ENCODE results near the gene KCNJ6.

KCNJ6 gene

DNA sequence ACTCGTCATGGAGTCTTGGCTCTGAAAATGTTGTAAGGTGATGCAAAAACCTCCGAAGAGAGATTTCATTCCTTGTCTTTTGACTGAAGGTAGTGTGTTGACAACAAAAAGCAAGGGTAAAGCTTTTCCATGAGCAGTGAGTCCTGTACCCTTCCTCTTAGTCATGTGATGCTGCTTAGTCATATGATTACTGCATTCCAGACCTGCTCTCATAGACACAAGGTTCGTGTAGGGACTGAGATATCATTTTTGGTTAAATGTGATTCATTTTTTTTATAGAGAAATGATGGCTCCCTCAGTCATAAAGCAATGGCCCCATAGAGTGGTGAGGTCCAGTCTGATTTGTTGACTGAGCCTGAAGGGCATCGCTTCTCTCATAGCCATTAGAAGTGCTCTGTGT is 9.2 kb downstream of the KCNJ6 start:
- DNase-seq (ENCODE audit: low read depth, low spot score), result no peak
- Histone ChIP-seq H3K4me3 (ENCODE audit: low read length) (no peak overlapping the region), H3K27ac (ENCODE audit: low read length) (no peak overlapping the region), H3K4me1 (ENCODE audit: control insufficient read depth, insufficient read depth, low read length) (no peaks in the 10 kb centered on the region), H3K36me3 (ENCODE audit: control insufficient read depth, insufficient read depth, low read length) (no peaks in the 10 kb centered on the region), H3K27me3 (ENCODE audit: control insufficient read depth, insufficient read depth, low read length) (no peaks in the 10 kb centered on the region), H3K9me3 (ENCODE audit: control insufficient read depth, insufficient read depth, low read length) (no peaks in the 10 kb centered on the region)
- no CpG with 5 or more reads among the region's 4 CpGs for WGBS (ENCODE audit: insufficient coverage, insufficient read length)

DNA sequence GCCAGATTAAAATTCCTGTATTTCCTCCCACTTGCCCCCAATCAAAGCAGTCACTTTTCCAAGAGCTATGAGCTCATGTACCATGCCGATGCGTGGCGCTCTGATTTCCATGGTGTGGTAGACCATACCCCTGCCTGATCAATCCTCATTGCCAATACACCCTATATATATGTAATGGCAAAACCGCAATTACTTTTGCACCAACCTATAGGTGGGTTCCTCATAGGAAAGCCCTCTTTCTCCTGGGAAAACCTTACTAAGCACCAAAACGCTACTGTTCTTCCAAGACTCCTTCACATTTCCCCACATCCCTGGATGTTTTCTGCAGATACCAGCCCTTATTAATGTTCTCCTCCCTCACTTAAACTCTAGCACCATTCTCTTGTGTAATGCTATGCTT is 11.0 kb downstream of the KCNJ6 start:
- H3K4me3 ChIP-seq (ENCODE audit: low read length), result no peak overlapping the region
- no CpG with 5 or more reads among the region's 5 CpGs for WGBS (ENCODE audit: insufficient coverage, insufficient read length)
- no peak for DNase-seq (ENCODE audit: low read depth, low spot score)
- H3K36me3 ChIP-seq (ENCODE audit: control insufficient read depth, insufficient read depth, low read length), result no peaks in the 10 kb centered on the region
- H3K27me3 ChIP-seq (ENCODE audit: control insufficient read depth, insufficient read depth, low read length), result no peaks in the 10 kb centered on the region
- no peaks in the 10 kb centered on the region for H3K9me3 ChIP-seq (ENCODE audit: control insufficient read depth, insufficient read depth, low read length)
- H3K4me1 ChIP-seq (ENCODE audit: control insufficient read depth, insufficient read depth, low read length), result no peaks in the 10 kb centered on the region
- H3K27ac ChIP-seq (ENCODE audit: low read length), result no peak overlapping the region

DNA sequence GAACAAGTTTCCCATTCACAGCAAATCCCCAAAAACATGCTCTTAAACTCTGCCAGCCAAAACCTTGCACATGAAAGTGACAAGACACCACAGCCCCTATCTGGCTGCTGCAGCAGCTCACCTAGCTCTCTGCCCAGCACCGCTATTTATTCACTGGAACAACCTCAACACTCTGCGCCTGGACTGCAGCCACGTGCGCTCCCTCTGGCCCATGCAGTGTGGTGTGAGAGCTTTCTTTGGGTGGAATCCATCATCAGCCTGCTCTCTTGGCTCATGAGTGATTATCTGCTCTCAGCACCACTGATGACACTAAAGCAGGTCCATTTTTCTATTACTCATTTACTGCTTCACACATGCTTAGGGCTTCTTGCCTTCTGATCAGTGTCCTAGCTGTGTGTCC is 11.4 kb downstream of the KCNJ6 start:
- DNase-seq (ENCODE audit: low read depth, low spot score), result no peak
- WGBS (ENCODE audit: insufficient coverage, insufficient read length), result no CpG with 5 or more reads among the region's 4 CpGs
- no peak overlapping the region for H3K27ac ChIP-seq (ENCODE audit: low read length)
- no peak overlapping the region for H3K4me3 ChIP-seq (ENCODE audit: low read length)
- no peaks in the 10 kb centered on the region for H3K27me3 ChIP-seq (ENCODE audit: control insufficient read depth, insufficient read depth, low read length)
- H3K9me3 ChIP-seq (ENCODE audit: control insufficient read depth, insufficient read depth, low read length), result no peaks in the 10 kb centered on the region
- H3K36me3 ChIP-seq (ENCODE audit: control insufficient read depth, insufficient read depth, low read length), result no peaks in the 10 kb centered on the region
- H3K4me1 ChIP-seq (ENCODE audit: control insufficient read depth, insufficient read depth, low read length), result no peaks in the 10 kb centered on the region

DNA sequence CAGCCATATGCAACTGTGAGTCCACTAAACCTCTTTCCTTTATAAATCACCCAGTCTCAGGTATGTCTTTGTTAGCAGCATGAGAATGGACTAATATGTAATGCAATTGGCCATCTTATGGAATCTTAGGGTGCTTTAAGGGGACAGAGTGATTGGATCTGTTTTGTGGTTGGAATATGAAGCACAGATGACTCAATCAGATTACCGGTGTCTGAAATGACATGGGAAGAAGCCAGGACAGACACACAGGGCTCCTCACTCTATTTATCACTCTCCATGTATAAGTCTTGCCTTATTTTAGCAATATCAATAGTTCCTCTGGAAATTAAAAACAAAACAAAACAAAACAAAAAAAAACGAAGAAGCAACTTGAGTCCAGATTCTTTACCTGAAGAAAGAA is 12.9 kb downstream of the KCNJ6 start:
- no peak overlapping the region for H3K27ac ChIP-seq (ENCODE audit: low read length)
- H3K9me3 ChIP-seq (ENCODE audit: control insufficient read depth, insufficient read depth, low read length), result no peaks in the 10 kb centered on the region
- DNase-seq (ENCODE audit: low read depth, low spot score), result no peak
- no peaks in the 10 kb centered on the region for H3K27me3 ChIP-seq (ENCODE audit: control insufficient read depth, insufficient read depth, low read length)
- no peaks in the 10 kb centered on the region for H3K36me3 ChIP-seq (ENCODE audit: control insufficient read depth, insufficient read depth, low read length)
- H3K4me1 ChIP-seq (ENCODE audit: control insufficient read depth, insufficient read depth, low read length), result no peaks in the 10 kb centered on the region
- no CpG with 5 or more reads among the region's 2 CpGs for WGBS (ENCODE audit: insufficient coverage, insufficient read length)
- H3K4me3 ChIP-seq (ENCODE audit: low read length), result no peak overlapping the region

DNA sequence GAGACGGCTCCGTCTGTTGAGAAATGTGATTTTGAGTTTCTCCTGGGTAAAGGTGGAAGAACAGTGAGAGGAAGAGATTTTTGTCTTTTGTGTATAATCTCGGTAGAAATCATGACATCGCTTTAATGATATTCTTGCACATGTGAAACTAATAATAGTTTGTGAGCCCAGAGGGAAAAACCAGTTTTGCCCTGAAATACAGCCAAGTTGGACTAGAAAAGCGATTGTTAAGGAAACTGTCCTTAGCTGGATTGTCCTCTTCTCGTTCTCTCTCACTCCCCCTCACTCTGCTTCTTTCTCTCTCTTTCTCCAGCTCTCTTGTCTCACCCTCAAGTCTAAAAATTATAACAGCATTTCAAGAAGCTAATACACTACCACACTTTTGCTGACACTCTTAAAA is 17.1 kb downstream of the KCNJ6 start:
- H3K4me3 ChIP-seq (ENCODE audit: low read length), result no peak overlapping the region
- no peaks in the 10 kb centered on the region for H3K9me3 ChIP-seq (ENCODE audit: control insufficient read depth, insufficient read depth, low read length)
- H3K27ac ChIP-seq (ENCODE audit: low read length), result no peak overlapping the region
- H3K36me3 ChIP-seq (ENCODE audit: control insufficient read depth, insufficient read depth, low read length), result no peaks in the 10 kb centered on the region
- H3K27me3 ChIP-seq (ENCODE audit: control insufficient read depth, insufficient read depth, low read length), result no peaks in the 10 kb centered on the region
- H3K4me1 ChIP-seq (ENCODE audit: control insufficient read depth, insufficient read depth, low read length), result no peaks in the 10 kb centered on the region
- no peak for DNase-seq (ENCODE audit: low read depth, low spot score)
- WGBS (ENCODE audit: insufficient coverage, insufficient read length), result no CpG with 5 or more reads among the region's 6 CpGs

DNA sequence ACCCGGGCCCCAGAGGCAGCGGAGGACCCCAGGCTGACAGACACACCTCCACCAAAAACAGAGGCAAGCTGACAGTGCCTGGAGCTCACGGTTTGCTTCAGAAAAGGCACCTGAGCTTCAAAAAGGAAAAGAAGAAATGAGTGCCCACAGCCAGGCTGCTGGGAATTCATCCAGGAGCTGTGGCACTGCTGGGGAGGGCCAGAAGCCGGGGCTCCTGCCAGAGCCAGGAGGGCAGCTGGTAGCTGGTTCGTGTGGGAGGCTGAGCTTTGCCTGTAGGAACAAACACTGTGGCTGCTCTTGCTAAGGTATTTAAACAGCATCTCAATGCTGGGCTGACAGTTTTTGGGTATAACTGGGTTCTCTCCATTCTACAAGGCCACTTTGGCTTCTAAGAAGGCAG is 19.5 kb downstream of the KCNJ6 start:
- Histone ChIP-seq H3K27me3 (ENCODE audit: control insufficient read depth, insufficient read depth, low read length) (no peaks in the 10 kb centered on the region), H3K4me1 (ENCODE audit: control insufficient read depth, insufficient read depth, low read length) (no peaks in the 10 kb centered on the region), H3K9me3 (ENCODE audit: control insufficient read depth, insufficient read depth, low read length) (no peaks in the 10 kb centered on the region), H3K27ac (ENCODE audit: low read length) (no peak overlapping the region), H3K36me3 (ENCODE audit: control insufficient read depth, insufficient read depth, low read length) (no peaks in the 10 kb centered on the region), H3K4me3 (ENCODE audit: low read length) (no peak overlapping the region)
- no CpG with 5 or more reads among the region's 5 CpGs for WGBS (ENCODE audit: insufficient coverage, insufficient read length)
- DNase-seq (ENCODE audit: low read depth, low spot score), result no peak

DNA sequence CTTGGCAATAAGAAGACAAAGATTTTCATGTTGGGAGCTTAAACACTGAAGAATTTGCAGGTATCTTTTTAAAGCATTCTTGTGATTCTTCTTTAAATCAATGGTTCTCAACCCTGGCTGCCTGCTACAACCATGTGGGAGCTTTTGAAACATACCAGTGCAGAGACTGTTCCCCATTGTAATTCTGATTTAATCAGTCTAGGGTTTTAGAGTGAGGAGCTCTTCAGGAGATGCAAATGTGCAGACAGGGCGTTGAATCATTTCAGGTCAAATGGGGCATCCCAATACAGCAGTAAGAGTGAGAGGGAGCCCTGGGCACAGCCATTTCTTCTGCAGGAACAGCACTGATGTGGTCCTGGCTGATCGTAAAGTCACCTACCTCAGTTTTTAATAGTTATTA is 24.3 kb downstream of the KCNJ6 start:
- no peak overlapping the region for H3K4me3 ChIP-seq (ENCODE audit: low read length)
- no peaks in the 10 kb centered on the region for H3K36me3 ChIP-seq (ENCODE audit: control insufficient read depth, insufficient read depth, low read length)
- no peaks in the 10 kb centered on the region for H3K4me1 ChIP-seq (ENCODE audit: control insufficient read depth, insufficient read depth, low read length)
- DNase-seq (ENCODE audit: low read depth, low spot score), result no peak
- no peaks in the 10 kb centered on the region for H3K9me3 ChIP-seq (ENCODE audit: control insufficient read depth, insufficient read depth, low read length)
- peaks cover 1% of the 10 kb centered on the region; the same call in 1 of the 2 replicates for H3K27me3 ChIP-seq (ENCODE audit: control insufficient read depth, insufficient read depth, low read length)
- H3K27ac ChIP-seq (ENCODE audit: low read length), result no peak overlapping the region
- no CpG with 5 or more reads among the region's 2 CpGs for WGBS (ENCODE audit: insufficient coverage, insufficient read length)

DNA sequence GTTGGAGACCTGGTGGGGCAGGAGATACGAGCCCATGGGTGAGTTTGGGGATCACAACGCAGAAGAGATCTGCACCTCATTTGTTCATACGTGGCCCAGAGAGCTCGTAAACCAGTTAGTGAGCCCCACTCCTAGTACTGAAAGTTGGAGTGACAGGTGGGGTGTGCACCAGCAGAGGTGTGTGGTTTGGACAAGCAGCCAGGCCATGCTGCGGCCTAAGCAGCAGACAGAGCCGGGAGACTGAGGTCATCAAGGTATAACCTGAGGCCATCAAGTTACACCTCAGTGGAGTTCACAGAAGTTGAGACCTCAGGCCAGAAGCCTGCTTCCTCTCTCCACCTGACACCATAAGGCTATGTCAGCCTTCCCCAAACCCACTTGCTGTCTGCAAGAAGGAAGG is 27.6 kb downstream of the KCNJ6 start:
- H3K27me3 ChIP-seq (ENCODE audit: control insufficient read depth, insufficient read depth, low read length), result peaks cover 1% of the 10 kb centered on the region; the same call in 1 of the 2 replicates
- no peak overlapping the region for H3K27ac ChIP-seq (ENCODE audit: low read length)
- H3K4me1 ChIP-seq (ENCODE audit: control insufficient read depth, insufficient read depth, low read length), result no peaks in the 10 kb centered on the region
- no peaks in the 10 kb centered on the region for H3K9me3 ChIP-seq (ENCODE audit: control insufficient read depth, insufficient read depth, low read length)
- H3K36me3 ChIP-seq (ENCODE audit: control insufficient read depth, insufficient read depth, low read length), result no peaks in the 10 kb centered on the region
- DNase-seq (ENCODE audit: low read depth, low spot score), result no peak
- no peak overlapping the region for H3K4me3 ChIP-seq (ENCODE audit: low read length)
- WGBS (ENCODE audit: insufficient coverage, insufficient read length), result no CpG with 5 or more reads among the region's 6 CpGs

DNA sequence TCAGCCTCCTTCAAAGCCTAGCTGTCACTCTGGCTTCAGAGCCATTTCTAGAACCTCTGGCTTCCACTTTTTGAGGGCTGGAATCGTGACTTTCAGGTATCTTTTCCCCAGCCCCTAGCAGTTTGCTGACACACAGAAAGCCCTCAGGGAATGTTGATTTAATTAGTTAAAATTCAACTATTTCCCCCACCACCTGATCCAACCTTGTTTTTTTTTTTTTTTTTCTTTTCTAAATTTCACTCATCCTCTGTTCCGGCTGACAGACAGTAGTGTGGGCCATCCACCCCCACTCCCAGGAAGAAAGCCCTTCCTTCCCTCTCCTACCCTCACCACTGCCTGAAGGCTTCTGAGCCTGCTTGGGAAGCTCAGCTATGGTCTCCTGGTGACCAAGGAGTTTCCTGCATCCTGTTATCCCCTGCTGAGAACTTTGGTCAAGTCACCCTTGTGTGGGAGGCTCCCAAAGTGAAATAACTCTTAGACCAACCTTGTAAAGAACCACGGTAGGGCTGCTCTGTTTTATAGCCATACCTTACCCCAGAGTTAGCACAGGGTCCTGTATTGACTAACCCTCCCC is 29.4 kb downstream of the KCNJ6 start:
- no peaks in the 10 kb centered on the region for H3K4me1 ChIP-seq (ENCODE audit: control insufficient read depth, insufficient read depth, low read length)
- no peaks in the 10 kb centered on the region for H3K36me3 ChIP-seq (ENCODE audit: control insufficient read depth, insufficient read depth, low read length)
- no peak overlapping the region for H3K4me3 ChIP-seq (ENCODE audit: low read length)
- no peaks in the 10 kb centered on the region for H3K9me3 ChIP-seq (ENCODE audit: control insufficient read depth, insufficient read depth, low read length)
- no CpG with 5 or more reads among the region's 3 CpGs for WGBS (ENCODE audit: insufficient coverage, insufficient read length)
- H3K27me3 ChIP-seq (ENCODE audit: control insufficient read depth, insufficient read depth, low read length), result peaks cover 1% of the 10 kb centered on the region; the same call in 1 of the 2 replicates
- no peak for DNase-seq (ENCODE audit: low read depth, low spot score)
- no peak overlapping the region for H3K27ac ChIP-seq (ENCODE audit: low read length)

DNA sequence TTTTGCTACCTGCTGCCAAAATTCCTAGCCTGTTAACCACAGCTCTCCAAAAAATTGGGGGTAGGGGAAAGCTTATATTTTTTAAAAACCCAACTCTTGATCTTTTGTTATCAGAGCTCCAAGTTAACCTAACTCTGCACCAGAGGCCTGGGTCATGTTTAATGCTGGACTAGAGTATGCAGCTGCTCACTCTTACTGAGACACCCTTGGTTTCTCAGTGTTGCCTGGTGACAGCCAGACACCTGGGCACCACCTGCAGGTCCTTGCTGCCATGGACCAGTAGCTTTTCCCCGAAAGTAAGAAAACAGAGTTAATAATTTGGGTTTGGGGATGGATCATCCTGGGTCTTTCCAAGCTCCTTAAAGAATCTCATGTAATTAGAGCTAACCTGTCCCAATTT is 30.1 kb downstream of the KCNJ6 start:
- Histone ChIP-seq H3K9me3 (ENCODE audit: control insufficient read depth, insufficient read depth, low read length) (no peaks in the 10 kb centered on the region), H3K27ac (ENCODE audit: low read length) (no peak overlapping the region), H3K36me3 (ENCODE audit: control insufficient read depth, insufficient read depth, low read length) (no peaks in the 10 kb centered on the region), H3K4me1 (ENCODE audit: control insufficient read depth, insufficient read depth, low read length) (no peaks in the 10 kb centered on the region), H3K27me3 (ENCODE audit: control insufficient read depth, insufficient read depth, low read length) (peaks cover 1% of the 10 kb centered on the region; the same call in 1 of the 2 replicates), H3K4me3 (ENCODE audit: low read length) (no peak overlapping the region)
- no CpG with 5 or more reads among the region's 1 CpG for WGBS (ENCODE audit: insufficient coverage, insufficient read length)
- no peak for DNase-seq (ENCODE audit: low read depth, low spot score)

DNA sequence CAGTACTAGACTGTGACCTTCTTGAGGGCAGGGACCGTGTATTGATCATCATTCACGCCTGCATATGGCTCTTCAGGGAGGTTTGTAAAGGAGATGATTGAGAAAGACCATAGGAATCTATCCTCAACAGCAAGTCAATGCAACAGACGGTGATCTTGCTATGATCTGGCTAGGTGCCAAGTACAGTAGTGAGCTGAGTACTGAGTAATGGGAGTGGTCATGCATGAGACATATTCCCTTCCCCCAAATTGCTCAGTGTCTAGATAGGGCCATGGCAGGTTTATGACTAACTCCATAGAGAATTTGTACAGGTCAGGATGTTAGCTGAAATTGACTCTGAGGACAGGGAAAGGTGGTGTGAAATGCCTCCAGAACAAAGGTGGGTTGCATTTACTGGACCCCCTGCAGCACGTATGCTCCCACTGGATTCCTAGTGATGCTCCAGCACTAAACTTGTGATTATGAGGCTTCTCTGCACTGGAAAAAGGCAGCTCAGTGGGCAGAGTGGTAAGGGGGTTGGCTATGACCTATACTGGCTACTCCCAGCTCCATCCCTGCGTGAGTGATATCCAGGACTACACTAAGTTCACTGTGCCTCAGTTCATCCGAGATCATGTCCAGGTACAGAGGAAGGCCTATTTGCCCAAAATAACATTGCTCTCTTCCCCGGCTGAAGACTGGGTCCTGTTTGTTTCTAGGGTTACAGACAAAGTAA is 37.2 kb downstream of the KCNJ6 start:
- Histone ChIP-seq H3K27me3 (ENCODE audit: control insufficient read depth, insufficient read depth, low read length) (no peaks in the 10 kb centered on the region), H3K4me3 (ENCODE audit: low read length) (no peak overlapping the region), H3K36me3 (ENCODE audit: control insufficient read depth, insufficient read depth, low read length) (no peaks in the 10 kb centered on the region), H3K4me1 (ENCODE audit: control insufficient read depth, insufficient read depth, low read length) (no peaks in the 10 kb centered on the region), H3K27ac (ENCODE audit: low read length) (no peak overlapping the region), H3K9me3 (ENCODE audit: control insufficient read depth, insufficient read depth, low read length) (no peaks in the 10 kb centered on the region)
- no CpG with 5 or more reads among the region's 7 CpGs for WGBS (ENCODE audit: insufficient coverage, insufficient read length)
- DNase-seq (ENCODE audit: low read depth, low spot score), result no peak
